Caco-2 (cell line): ENCODE data around the gene KIR2DL4. TPM values are rescaled to one million over a fixed set of nuclear protein-coding genes. Genes with fewer than 3 reads are reported as not detected.
"Not testable (repeated sequence)": the region's sequence is repeated elsewhere in the genome, so short reads cannot be mapped to it uniquely, and the experiment has no call there.

Experiments
- BruUV-seq: library from RNA; stranded (reverse); fragments of 400-500 nt; replicated peaks from 2 replicates; lab custom pipeline; 2021; lab: Mats Ljungman, UMichigan
- CTCF ChIA-PET: fragments of 300-600 bp; sonication (Branson Sonifier 250); formaldehyde crosslinking; loops from one replicate; lab custom pipeline; 2022; ENCODE audit warnings: antibody characterized with exemption; lab: Charles Lee
- POLR2A ChIA-PET: fragments of 300-600 bp; sonication (Branson Sonifier 250); formaldehyde crosslinking; loops from one replicate; lab custom pipeline; 2022; ENCODE audit warnings: antibody characterized with exemption; lab: Charles Lee
- DNase-seq, 2 experiments: peaks; one replicate each; pipeline versions ENCODE4 v3.0.0 to v3.0.0-alpha.2; 2020 to 2022
- H3K27me3 ChIP-seq: replicated peaks from 2 replicates; pipeline ENCODE4 v1.6.0; 2011; ENCODE audit warnings: low read length; ENCODE audit not compliant: control insufficient read depth, insufficient read depth
- H3K36me3 ChIP-seq: 2 replicates; pipeline ENCODE4 v1.5.1; 2011; ENCODE audit warnings: low read length; ENCODE audit not compliant: control insufficient read depth, insufficient read depth
- H3K4me1 ChIP-seq: fragments of 250-450 bp; sonication (Bioruptor Pico); 2 replicates; pipeline ENCODE4 v1.5.1; 2020; ENCODE audit warnings: mild to moderate bottlenecking
- H3K4me3 ChIP-seq: 2 replicates; pipeline ENCODE4 v1.5.1; 2011; ENCODE audit warnings: low read depth, mild to moderate bottlenecking, control low read depth, low read length
- H3K9me3 ChIP-seq: fragments of 250-450 bp; sonication (Bioruptor Pico); 2 replicates; pipeline ENCODE4 v1.5.1; 2020; ENCODE audit warnings: mild to moderate bottlenecking, moderate library complexity
- H3K27ac Mint-ChIP-seq: one replicate; pipeline ENCODE4 v1.8.0; 2022; ENCODE audit warnings: mixed read lengths; ENCODE audit not compliant: unreplicated experiment
- H3K27me3 Mint-ChIP-seq: one replicate; pipeline ENCODE4 v1.8.0; 2022; ENCODE audit warnings: mixed read lengths; ENCODE audit not compliant: insufficient read depth, unreplicated experiment
- H3K36me3 Mint-ChIP-seq: one replicate; pipeline ENCODE4 v1.8.0; 2022; ENCODE audit warnings: mild to moderate bottlenecking, mixed read lengths; ENCODE audit not compliant: insufficient read depth, unreplicated experiment
- H3K4me1 Mint-ChIP-seq: one replicate; pipeline ENCODE4 v1.8.0; 2022; ENCODE audit warnings: low read depth, mixed read lengths; ENCODE audit not compliant: unreplicated experiment
- H3K4me3 Mint-ChIP-seq: one replicate; pipeline ENCODE4 v1.8.0; 2022; ENCODE audit warnings: mild to moderate bottlenecking, moderate library complexity, mixed read lengths; ENCODE audit not compliant: unreplicated experiment
- H3K9me3 Mint-ChIP-seq: one replicate; pipeline ENCODE4 v1.8.0; 2022; ENCODE audit warnings: mixed read lengths; ENCODE audit not compliant: unreplicated experiment
- intact Hi-C: fragments of 100-400 bp; cut with micrococcal nuclease; formaldehyde crosslinking; loops from one replicate; pipeline ENCODE4 v1.10.0; 2022; ENCODE audit not compliant: unreplicated experiment
- total RNA-seq: library from RNA; stranded (reverse); gene quantifications from 2 replicates; pipeline ENCODE4 v1.2.3, GENCODE V29; 2022

KIR2DL4 gene
- total RNA-seq, 1 experiment from 2014 or later, result not detected

DNA sequence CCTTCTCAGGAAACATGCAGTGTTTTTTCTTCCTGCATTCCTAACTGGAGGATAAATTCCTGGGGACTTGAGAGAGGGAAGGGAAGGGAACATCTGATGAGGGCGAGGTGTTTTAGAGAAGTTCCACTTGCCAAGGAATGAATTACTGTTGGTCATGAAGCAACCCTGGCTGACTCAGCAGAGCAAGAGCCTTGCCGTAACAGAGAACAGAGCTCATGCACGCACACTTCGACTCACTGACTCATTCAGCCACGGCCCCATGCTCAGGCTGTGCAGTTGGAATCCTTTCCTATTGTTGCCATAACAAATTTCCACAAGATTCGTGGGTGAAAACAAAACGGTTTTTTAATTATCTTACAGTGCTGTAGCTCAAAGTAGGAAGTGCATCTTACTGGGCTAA is 21.9 kb downstream of the KIR2DL4 start:
- H3K4me1 Mint-ChIP-seq, H3K36me3 Mint-ChIP-seq, CTCF ChIA-PET, POLR2A ChIA-PET, H3K4me1 ChIP-seq, H3K27me3 ChIP-seq, H3K4me3 Mint-ChIP-seq, H3K27ac Mint-ChIP-seq, H3K36me3 ChIP-seq, H3K9me3 Mint-ChIP-seq, DNase-seq, H3K9me3 ChIP-seq, H3K4me3 ChIP-seq, intact Hi-C loops, BruUV-seq: not testable (repeated sequence)
- H3K27me3 Mint-ChIP-seq, result peaks cover 28% of the 10 kb centered on the region

DNA sequence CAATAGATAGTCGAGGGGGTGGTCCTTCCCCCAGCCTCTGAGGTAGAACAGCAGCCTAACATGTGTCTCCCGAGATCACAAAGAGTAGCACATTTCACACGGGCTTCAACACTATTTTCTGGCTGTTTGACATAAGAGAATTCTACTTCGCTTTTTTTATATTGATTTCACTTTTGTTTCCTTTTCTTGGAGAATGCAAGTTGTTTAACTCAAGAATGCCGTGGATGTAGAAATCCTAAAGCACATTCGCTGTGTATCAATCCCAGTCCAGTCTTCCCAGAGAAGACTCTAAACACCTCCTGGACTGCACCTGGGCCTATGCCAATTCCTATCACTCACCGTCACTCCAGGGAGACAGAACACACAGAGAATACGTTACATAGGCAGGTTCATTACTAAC is 24.7 kb downstream of the KIR2DL4 start:
- H3K27me3 Mint-ChIP-seq, result peaks cover 25% of the 10 kb centered on the region
- intact Hi-C loops, H3K9me3 Mint-ChIP-seq: not testable (repeated sequence)

DNA sequence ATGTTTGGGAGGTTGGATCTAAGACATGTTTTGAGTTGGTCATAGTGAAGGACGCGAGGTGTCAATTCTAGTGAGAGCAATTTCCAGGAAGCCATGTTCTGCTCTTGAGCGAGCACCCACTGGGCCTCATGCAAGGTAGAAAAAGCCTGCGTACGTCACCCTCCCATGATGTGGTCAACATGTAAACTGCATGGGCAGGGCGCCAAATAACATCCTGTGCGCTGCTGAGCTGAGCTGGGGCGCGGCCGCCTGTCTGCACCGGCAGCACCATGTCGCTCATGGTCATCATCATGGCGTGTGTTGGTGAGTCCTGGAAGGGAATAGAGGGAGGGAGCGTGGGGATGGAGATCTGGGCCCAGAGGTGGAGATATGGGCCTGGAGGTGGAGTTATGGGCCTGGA is 29.1 kb downstream of the KIR2DL4 start, which contains the start of gene KIR2DS4:
Gene KIR2DS4, plus strand, starts transcription at position 181 of the 400 bp plus-strand sequence.
- BruUV-seq, H3K36me3 ChIP-seq, H3K27me3 ChIP-seq, H3K4me3 ChIP-seq, POLR2A ChIA-PET, DNase-seq, H3K36me3 Mint-ChIP-seq, H3K4me1 ChIP-seq, H3K9me3 ChIP-seq, CTCF ChIA-PET, H3K4me1 Mint-ChIP-seq, intact Hi-C loops, H3K27ac Mint-ChIP-seq, H3K4me3 Mint-ChIP-seq: not testable (repeated sequence)
- peaks cover 21% of the 10 kb centered on the region for H3K9me3 Mint-ChIP-seq
- peaks cover 18% of the 10 kb centered on the region for H3K27me3 Mint-ChIP-seq

More for the DNA sequence above, 24.7 kb downstream of the KIR2DL4 start:
- H3K9me3 ChIP-seq, H3K4me1 Mint-ChIP-seq, H3K4me3 ChIP-seq, H3K4me3 Mint-ChIP-seq, POLR2A ChIA-PET, H3K27me3 ChIP-seq, H3K36me3 Mint-ChIP-seq, H3K4me1 ChIP-seq, H3K27ac Mint-ChIP-seq, CTCF ChIA-PET, H3K36me3 ChIP-seq, DNase-seq, BruUV-seq: not testable (repeated sequence)

DNA sequence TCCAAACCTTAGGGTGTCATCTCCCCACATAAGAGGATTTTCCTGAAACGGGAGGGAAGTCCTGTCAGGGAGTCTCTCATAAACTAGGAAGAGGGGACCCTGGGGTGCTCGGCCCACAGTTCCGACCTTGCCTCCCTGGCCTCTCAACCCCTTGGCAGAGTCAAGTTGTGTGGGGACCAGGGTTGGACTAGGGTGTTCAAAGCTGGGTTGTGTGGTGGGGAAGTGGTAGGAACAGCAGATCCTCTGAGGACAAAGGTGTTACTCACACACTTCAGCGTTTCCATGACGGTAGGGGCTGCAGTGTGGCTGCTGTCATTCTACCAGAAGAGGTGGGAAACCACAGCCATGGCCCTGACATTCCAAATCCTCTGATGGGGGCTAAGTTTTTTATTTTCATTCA is 31.7 kb downstream of the KIR2DL4 start:
- H3K4me1 Mint-ChIP-seq, H3K4me1 ChIP-seq, intact Hi-C loops, H3K9me3 ChIP-seq, CTCF ChIA-PET, BruUV-seq, H3K27ac Mint-ChIP-seq, H3K4me3 Mint-ChIP-seq, DNase-seq, H3K4me3 ChIP-seq, POLR2A ChIA-PET, H3K27me3 ChIP-seq, H3K36me3 ChIP-seq, H3K36me3 Mint-ChIP-seq: not testable (repeated sequence)
- peaks cover 21% of the 10 kb centered on the region for H3K9me3 Mint-ChIP-seq
- H3K27me3 Mint-ChIP-seq, result peaks cover 26% of the 10 kb centered on the region

DNA sequence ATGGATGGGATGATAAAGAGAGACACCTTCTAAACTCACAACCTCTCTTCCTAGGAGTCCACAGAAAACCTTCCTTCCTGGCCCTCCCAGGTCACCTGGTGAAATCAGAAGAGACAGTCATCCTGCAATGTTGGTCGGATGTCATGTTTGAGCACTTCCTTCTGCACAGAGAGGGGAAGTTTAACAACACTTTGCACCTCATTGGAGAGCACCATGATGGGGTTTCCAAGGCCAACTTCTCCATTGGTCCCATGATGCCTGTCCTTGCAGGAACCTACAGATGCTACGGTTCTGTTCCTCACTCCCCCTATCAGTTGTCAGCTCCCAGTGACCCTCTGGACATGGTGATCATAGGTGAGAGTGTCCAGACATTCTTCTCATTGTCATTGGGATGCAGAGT is 34.1 kb downstream of the KIR2DL4 start:
- H3K9me3 Mint-ChIP-seq, result peaks cover 18% of the 10 kb centered on the region
- DNase-seq, H3K9me3 ChIP-seq, H3K4me1 Mint-ChIP-seq, H3K27ac Mint-ChIP-seq, POLR2A ChIA-PET, intact Hi-C loops, H3K36me3 ChIP-seq, H3K36me3 Mint-ChIP-seq, BruUV-seq, H3K4me3 Mint-ChIP-seq, H3K4me3 ChIP-seq, H3K27me3 ChIP-seq, CTCF ChIA-PET, H3K4me1 ChIP-seq: not testable (repeated sequence)
- peaks cover 17% of the 10 kb centered on the region for H3K27me3 Mint-ChIP-seq

DNA sequence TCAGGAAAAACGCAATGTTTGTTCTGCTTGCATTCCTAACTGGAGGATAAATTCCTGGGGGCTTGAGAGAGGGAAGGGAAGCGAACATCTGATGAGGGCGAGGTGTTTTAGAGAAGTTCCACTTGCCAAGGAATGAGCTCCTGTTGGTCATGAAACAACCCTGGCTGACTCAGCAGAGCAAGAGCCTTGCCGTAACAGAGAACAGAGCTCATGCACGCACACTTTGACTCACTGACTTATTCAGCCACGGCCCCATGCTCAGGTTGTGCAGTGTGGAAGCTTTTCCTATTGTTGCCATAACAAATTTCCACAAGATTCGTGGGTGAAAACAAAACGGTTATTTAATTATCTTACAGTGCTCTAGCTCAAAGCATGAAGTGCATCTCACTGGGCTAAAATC is 39.8 kb downstream of the KIR2DL4 start:
- CTCF ChIA-PET, H3K27ac Mint-ChIP-seq, H3K36me3 Mint-ChIP-seq, H3K9me3 ChIP-seq, H3K4me3 ChIP-seq, DNase-seq, BruUV-seq, H3K27me3 ChIP-seq, intact Hi-C loops, H3K4me1 ChIP-seq, H3K4me1 Mint-ChIP-seq, POLR2A ChIA-PET, H3K4me3 Mint-ChIP-seq, H3K9me3 Mint-ChIP-seq, H3K36me3 ChIP-seq: not testable (repeated sequence)
- H3K27me3 Mint-ChIP-seq, result peaks cover 32% of the 10 kb centered on the region

DNA sequence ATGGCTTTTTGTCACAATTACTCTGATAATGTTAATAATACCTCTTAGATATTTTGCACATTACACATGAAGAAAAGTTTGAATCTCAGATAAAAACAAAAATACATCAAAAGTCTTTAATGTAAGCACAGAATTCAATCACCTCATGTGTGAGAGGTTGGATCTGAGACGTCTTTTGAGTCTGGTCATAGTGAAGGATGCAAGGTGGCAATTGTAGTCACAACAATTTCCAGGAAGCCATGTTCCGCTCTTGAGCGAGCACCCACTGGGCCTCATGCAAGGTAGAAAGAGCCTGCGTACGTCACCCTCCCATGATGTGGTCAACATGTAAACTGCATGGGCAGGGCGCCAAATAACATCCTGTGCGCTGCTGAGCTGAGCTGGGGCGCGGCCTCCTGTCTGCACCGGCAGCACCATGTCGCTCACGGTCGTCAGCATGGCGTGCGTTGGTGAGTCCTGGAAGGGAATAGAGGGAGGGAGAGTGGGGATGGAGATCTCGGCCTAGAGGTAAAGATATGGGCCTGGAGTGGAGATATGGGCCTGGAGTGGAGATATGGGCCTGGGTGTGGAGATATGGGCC is 46.7 kb downstream of the KIR2DL4 start, which contains the start of gene KIR3DL2:
Gene KIR3DL2, plus strand, starts transcription at position 383 of the 580 bp plus-strand sequence. Its CDS starts 33 bp downstream, at position 416.
- H3K27me3 ChIP-seq, POLR2A ChIA-PET, CTCF ChIA-PET, BruUV-seq, intact Hi-C loops, H3K4me1 Mint-ChIP-seq, H3K27ac Mint-ChIP-seq, H3K4me3 Mint-ChIP-seq, H3K36me3 Mint-ChIP-seq, DNase-seq, H3K36me3 ChIP-seq, H3K4me1 ChIP-seq, H3K9me3 Mint-ChIP-seq, H3K4me3 ChIP-seq, H3K9me3 ChIP-seq: not testable (repeated sequence)
- peaks cover 35% of the 10 kb centered on the region for H3K27me3 Mint-ChIP-seq
